Breast epithelium (tissue), 3 donors: Measurements from ENCODE around the gene PRIM2.

Source experiments
- POLR2AphosphoS5 ChIP-seq, 3 donors: sonication (generic); formaldehyde crosslinking; IDR thresholded peaks; one replicate each; pipeline ENCODE4 v1.6.1; 2017; ENCODE audit warnings: antibody characterized with exemption in 3 of 3
- TF ChIP-seq, protein P1 (sequence below), 3 donors: fragments of 450-650 bp; IDR thresholded peaks; one replicate each; pipeline ENCODE4 v1.5.1; 2016 to 2017; ENCODE audit warnings: antibody characterized with exemption in 3 of 3, mild to moderate bottlenecking in 3 of 3, moderate library complexity in 3 of 3

DNA sequence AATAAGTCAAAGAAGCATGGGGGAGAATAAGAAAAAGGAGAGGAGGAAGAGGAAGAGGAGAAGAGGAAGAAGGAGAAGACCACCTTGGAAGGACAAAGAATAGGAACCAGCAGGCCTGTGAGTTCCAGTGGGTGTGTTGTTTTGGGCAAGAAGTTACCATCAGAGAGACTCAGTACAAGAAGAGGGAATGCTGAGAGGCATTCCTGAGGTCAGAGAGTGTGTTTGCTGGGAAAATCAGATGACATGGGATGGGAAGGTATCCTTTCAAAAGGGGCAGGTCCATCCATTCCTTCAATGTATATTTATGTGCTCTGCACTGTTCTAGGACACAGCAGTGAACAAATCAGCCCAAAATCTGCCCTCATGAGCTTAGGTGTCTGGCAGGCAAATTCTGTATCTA, 40.5 kb upstream of the PRIM2 start:
- TF ChIP-seq POLR2AphosphoS5 (IDR thresholded peaks at IDR 0.05) = no peak
- TF ChIP-seq, protein P1, sequence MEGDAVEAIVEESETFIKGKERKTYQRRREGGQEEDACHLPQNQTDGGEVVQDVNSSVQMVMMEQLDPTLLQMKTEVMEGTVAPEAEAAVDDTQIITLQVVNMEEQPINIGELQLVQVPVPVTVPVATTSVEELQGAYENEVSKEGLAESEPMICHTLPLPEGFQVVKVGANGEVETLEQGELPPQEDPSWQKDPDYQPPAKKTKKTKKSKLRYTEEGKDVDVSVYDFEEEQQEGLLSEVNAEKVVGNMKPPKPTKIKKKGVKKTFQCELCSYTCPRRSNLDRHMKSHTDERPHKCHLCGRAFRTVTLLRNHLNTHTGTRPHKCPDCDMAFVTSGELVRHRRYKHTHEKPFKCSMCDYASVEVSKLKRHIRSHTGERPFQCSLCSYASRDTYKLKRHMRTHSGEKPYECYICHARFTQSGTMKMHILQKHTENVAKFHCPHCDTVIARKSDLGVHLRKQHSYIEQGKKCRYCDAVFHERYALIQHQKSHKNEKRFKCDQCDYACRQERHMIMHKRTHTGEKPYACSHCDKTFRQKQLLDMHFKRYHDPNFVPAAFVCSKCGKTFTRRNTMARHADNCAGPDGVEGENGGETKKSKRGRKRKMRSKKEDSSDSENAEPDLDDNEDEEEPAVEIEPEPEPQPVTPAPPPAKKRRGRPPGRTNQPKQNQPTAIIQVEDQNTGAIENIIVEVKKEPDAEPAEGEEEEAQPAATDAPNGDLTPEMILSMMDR (IDR thresholded peaks at IDR 0.05) = no peak
